Ishikawa (cell line): Measurements from ENCODE around the gene CHADL.

Experiments used
- CEBPB ChIP-seq: IDR thresholded peaks from 2 replicates; pipeline ENCODE4 v1.6.1; 2012
- CREB1 ChIP-seq: IDR thresholded peaks from 2 replicates; pipeline ENCODE4 v1.6.1; 2012; ENCODE audit warnings: low read depth
- EGR1 ChIP-seq: IDR thresholded peaks from 2 replicates; pipeline ENCODE4 v1.6.1; 2012
- EP300 ChIP-seq: IDR thresholded peaks from 2 replicates; pipeline ENCODE4 v1.6.1; 2012; ENCODE audit warnings: borderline replicate concordance
- FOXM1 ChIP-seq: IDR thresholded peaks from 2 replicates; pipeline ENCODE4 v1.6.1; 2012; ENCODE audit warnings: low read depth, borderline replicate concordance
- NFIC ChIP-seq: IDR thresholded peaks from 2 replicates; pipeline ENCODE4 v1.6.1; 2012
- RAD21 ChIP-seq: IDR thresholded peaks from 2 replicates; pipeline ENCODE4 v1.6.1; 2012; ENCODE audit warnings: low read depth
- TAF1 ChIP-seq: IDR thresholded peaks from 2 replicates; pipeline ENCODE4 v1.6.1; 2012; ENCODE audit warnings: low read depth, mild to moderate bottlenecking
- TCF12 ChIP-seq: IDR thresholded peaks from 2 replicates; pipeline ENCODE4 v1.6.1; 2012; ENCODE audit warnings: low read depth
- TEAD4 ChIP-seq: IDR thresholded peaks from 2 replicates; pipeline ENCODE4 v1.6.1; 2012
- YY1 ChIP-seq: IDR thresholded peaks from 2 replicates; pipeline ENCODE4 v1.6.1; 2012; ENCODE audit warnings: low read depth
- ZBTB7A ChIP-seq: IDR thresholded peaks from 2 replicates; pipeline ENCODE4 v1.6.1; 2012; ENCODE audit warnings: low read depth
- TF ChIP-seq, protein P1 (sequence below): IDR thresholded peaks from 2 replicates; pipeline ENCODE4 v1.6.1; 2012
- TF ChIP-seq, protein P2 (sequence below): IDR thresholded peaks from 2 replicates; pipeline ENCODE4 v1.6.1; 2012; ENCODE audit warnings: low read depth, mild to moderate bottlenecking
- TF ChIP-seq, protein P3 (sequence below): IDR thresholded peaks from 2 replicates; pipeline ENCODE4 v1.6.1; 2012

Gene CHADL

DNA sequence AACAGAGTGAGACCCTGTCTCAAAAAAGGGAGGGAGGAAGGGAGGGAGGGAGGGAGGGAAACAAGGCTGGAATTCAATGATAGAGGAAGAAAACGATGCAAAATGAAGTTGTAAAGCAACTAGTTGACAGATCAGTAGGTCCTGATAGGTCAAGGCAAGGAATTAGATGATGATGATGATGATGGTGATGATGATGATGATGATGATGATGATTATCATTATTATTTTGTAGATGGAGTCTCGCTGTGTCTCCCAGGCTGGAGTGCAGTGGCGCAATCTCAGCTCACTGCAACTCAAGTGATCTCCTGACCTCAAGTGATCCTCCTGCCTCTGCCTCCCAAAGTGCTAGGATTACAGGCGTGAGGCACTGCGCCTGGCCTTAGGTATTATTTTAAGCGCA, 46.9 kb downstream of the CHADL start:
- TF ChIP-seq TAF1: no peak
- TF ChIP-seq EP300: no peak

DNA sequence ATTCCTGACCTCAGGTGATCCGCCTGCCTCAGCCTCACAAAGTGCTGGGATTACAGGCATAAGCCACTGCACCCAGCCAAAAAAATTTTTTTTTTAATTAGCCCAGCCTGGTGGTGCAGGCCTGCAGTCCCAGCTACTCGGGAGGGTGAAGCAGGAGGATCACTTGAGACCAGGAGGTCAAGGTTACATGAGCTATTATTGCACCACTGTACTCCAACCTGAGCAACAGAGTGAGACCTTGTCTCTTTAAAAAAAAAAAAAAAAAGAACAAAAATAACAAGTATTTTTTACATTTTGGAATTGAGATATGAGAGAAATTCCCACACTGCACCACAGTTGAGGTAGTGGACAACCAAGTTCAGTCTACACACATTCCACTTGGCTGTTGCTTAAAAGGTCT, 49.3 kb downstream of the CHADL start:
- TF ChIP-seq TCF12 (no peak), TEAD4 (no peak), RAD21 (no peak), EGR1 (no peak), TAF1 (no peak), ZBTB7A (no peak)
- TF ChIP-seq, protein P1, sequence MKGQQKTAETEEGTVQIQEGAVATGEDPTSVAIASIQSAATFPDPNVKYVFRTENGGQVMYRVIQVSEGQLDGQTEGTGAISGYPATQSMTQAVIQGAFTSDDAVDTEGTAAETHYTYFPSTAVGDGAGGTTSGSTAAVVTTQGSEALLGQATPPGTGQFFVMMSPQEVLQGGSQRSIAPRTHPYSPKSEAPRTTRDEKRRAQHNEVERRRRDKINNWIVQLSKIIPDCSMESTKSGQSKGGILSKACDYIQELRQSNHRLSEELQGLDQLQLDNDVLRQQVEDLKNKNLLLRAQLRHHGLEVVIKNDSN: no peak
- TF ChIP-seq, protein P2, sequence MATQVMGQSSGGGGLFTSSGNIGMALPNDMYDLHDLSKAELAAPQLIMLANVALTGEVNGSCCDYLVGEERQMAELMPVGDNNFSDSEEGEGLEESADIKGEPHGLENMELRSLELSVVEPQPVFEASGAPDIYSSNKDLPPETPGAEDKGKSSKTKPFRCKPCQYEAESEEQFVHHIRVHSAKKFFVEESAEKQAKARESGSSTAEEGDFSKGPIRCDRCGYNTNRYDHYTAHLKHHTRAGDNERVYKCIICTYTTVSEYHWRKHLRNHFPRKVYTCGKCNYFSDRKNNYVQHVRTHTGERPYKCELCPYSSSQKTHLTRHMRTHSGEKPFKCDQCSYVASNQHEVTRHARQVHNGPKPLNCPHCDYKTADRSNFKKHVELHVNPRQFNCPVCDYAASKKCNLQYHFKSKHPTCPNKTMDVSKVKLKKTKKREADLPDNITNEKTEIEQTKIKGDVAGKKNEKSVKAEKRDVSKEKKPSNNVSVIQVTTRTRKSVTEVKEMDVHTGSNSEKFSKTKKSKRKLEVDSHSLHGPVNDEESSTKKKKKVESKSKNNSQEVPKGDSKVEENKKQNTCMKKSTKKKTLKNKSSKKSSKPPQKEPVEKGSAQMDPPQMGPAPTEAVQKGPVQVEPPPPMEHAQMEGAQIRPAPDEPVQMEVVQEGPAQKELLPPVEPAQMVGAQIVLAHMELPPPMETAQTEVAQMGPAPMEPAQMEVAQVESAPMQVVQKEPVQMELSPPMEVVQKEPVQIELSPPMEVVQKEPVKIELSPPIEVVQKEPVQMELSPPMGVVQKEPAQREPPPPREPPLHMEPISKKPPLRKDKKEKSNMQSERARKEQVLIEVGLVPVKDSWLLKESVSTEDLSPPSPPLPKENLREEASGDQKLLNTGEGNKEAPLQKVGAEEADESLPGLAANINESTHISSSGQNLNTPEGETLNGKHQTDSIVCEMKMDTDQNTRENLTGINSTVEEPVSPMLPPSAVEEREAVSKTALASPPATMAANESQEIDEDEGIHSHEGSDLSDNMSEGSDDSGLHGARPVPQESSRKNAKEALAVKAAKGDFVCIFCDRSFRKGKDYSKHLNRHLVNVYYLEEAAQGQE: no peak
- TF ChIP-seq, protein P3, sequence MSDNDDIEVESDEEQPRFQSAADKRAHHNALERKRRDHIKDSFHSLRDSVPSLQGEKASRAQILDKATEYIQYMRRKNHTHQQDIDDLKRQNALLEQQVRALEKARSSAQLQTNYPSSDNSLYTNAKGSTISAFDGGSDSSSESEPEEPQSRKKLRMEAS: no peak

DNA sequence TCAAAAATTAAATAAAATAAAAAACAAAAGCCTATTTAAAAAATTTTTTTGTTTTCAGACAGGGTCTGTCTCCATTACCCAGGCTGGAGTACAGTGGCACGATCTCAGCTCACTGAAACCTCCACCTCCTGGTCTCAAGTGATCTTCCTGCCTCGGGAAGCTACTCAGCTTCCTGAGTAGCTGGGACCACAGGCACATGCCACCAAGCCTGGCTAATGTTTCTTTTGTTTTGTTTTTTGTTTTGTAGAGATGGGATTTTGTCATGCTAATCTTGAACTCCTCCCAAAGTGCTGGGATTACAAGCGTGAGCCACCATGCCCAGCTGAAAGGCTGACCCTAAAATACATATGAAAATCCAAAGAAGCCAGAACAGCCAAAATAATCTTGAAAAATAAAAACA, 56.1 kb downstream of the CHADL start:
- TF ChIP-seq EP300: no peak
- TF ChIP-seq NFIC: no peak
- no peak for TF ChIP-seq FOXM1
- TF ChIP-seq, protein P3: no peak
- TF ChIP-seq, protein P2: no peak
- TF ChIP-seq CREB1: no peak
- no peak for TF ChIP-seq TAF1
- no peak for TF ChIP-seq ZBTB7A
- no peak for TF ChIP-seq EGR1
- no peak for TF ChIP-seq CEBPB
- TF ChIP-seq TCF12: no peak
- TF ChIP-seq YY1: no peak
- TF ChIP-seq TEAD4: no peak
- TF ChIP-seq RAD21: no peak
- TF ChIP-seq, protein P1: no peak

DNA sequence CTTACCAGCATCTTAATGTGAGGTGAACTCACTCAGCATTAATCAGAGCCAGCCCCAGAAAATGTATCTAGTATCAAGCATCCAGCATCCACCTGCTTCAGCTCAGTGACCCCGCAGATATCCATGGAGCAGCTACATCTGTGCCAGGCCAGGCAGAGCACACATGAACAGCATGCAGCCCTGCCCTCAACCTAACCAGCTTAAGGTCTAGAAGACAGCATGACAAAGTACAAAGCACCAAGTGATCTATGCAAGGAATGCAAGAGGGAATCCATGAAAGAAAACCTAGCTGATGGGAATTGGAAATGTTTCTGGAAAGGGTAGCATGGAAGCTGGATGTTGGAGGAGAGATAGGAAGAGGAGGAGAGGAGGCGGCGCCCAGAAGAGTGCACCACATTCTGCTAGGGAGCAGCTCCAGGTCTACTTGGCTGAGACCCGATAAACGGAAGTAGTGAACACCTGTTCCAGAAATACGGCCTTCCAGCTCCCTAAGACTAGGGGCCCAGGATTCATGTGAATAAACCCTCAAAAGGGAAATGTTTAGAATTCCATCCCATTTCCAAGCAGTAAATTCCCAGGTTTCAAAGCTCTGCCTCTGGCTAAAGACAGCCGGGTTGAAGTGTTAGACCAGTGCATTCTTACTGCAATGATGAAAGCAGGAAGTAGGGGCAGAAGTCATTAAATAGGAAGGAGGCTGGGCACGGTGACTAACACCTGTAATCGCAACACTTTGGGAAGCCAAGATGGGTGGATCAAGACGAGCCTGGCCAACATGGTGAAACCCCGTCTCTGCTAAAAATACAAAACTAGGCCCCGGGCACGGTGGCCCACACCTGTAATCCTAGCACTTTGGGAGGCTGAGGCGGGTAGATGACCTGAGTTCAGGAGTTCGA, 59.1 kb downstream of the CHADL start:
- TF ChIP-seq NFIC (no peak), EP300 (no peak), FOXM1 (no peak), YY1 (no peak), RAD21 (no peak), CREB1 (no peak), EGR1 (no peak), CEBPB (no peak), ZBTB7A (no peak), TEAD4 (no peak), TCF12 (no peak), TAF1 (no peak)
- TF ChIP-seq, protein P3: no peak
- TF ChIP-seq, protein P1: no peak
- TF ChIP-seq, protein P2: no peak
